Omental fat pad (tissue), 4 donors: Measurements from ENCODE around the gene TSPAN15. TPM values are rescaled to one million over a fixed set of nuclear protein-coding genes. Genes with fewer than 3 reads are reported as not detected.
"Not testable (repeated sequence)": the region's sequence is repeated elsewhere in the genome, so short reads cannot be mapped to it uniquely, and the experiment has no call there.

ENCODE experiments used
- ATAC-seq: fragments of 150-250 bp; one replicate; pipeline ENCODE4 v1.9.1; 2016; ENCODE audit warnings: mild to moderate bottlenecking, moderate library complexity; ENCODE audit not compliant: low FRiP score
- DNase-seq: peaks from one replicate; pipeline ENCODE4 v3.0.0-alpha.2; 2019; ENCODE audit warnings: low spot score
- total RNA-seq, 4 donors: library from RNA; depleted of rRNA; stranded (reverse); fragments of >200 nt; gene quantifications; one replicate each; pipeline ENCODE4 v1.1.0, GENCODE V29; 2016
- TF ChIP-seq, protein P1 (sequence below), 3 donors: fragments of 450-650 bp; IDR thresholded peaks; one replicate each; pipeline ENCODE4 v1.5.1; 2016 to 2017; ENCODE audit warnings: antibody characterized with exemption in 3 of 3, mild to moderate bottlenecking in 3 of 3, moderate library complexity in 2 of 3

The TSPAN15 gene
- total RNA-seq, 4 donors from 2014 or later = 45.6 to 141 (median 72.5) TPM

DNA sequence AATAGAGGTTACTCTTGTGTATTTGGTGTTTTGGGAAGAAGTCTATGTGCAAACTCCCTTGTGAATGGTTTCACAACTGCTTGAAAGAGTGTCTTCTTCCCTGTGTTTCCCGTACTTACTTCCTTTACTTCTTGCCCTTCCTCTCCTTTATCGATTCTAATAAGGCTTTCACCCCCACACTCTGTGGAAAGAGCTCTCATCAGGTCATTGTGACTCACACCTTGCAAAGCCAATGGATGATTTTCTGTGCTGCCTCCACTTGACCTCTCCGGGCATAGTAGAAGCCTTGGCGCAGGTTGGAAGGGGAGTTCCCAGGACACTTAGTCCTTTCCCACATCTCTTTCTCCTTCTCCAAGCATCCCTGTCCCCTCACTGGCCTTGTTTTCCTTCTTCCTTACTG lies 6.2 kb upstream of the TSPAN15 start:
- DNase-seq = no peak
- no peak for ATAC-seq
- TF ChIP-seq, protein P1, sequence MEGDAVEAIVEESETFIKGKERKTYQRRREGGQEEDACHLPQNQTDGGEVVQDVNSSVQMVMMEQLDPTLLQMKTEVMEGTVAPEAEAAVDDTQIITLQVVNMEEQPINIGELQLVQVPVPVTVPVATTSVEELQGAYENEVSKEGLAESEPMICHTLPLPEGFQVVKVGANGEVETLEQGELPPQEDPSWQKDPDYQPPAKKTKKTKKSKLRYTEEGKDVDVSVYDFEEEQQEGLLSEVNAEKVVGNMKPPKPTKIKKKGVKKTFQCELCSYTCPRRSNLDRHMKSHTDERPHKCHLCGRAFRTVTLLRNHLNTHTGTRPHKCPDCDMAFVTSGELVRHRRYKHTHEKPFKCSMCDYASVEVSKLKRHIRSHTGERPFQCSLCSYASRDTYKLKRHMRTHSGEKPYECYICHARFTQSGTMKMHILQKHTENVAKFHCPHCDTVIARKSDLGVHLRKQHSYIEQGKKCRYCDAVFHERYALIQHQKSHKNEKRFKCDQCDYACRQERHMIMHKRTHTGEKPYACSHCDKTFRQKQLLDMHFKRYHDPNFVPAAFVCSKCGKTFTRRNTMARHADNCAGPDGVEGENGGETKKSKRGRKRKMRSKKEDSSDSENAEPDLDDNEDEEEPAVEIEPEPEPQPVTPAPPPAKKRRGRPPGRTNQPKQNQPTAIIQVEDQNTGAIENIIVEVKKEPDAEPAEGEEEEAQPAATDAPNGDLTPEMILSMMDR (IDR thresholded peaks at IDR 0.05) = no peak

DNA sequence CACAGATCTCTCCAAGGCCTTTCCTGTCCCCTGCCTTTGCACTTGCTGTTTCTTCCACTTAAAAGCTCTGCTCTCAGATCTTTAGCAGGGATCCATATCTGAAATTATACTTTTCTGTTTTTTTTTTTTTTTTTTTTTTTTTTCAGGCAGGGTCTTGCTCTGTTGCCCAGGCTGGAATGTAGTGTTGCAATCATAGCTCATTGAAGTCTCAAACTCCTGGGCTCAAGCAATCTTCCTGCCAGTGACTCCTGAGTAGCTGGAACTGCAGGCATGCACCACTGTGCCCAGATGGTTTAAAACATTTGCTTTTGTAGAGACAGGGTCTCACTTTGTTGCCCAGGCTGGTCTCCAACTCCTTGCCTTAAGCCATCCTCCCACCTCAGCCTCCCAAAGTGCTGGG lies 5.0 kb upstream of the TSPAN15 start:
- TF ChIP-seq, protein P1 (IDR thresholded peaks at IDR 0.05) = no peak
- ATAC-seq = no peak
- no peak for DNase-seq

DNA sequence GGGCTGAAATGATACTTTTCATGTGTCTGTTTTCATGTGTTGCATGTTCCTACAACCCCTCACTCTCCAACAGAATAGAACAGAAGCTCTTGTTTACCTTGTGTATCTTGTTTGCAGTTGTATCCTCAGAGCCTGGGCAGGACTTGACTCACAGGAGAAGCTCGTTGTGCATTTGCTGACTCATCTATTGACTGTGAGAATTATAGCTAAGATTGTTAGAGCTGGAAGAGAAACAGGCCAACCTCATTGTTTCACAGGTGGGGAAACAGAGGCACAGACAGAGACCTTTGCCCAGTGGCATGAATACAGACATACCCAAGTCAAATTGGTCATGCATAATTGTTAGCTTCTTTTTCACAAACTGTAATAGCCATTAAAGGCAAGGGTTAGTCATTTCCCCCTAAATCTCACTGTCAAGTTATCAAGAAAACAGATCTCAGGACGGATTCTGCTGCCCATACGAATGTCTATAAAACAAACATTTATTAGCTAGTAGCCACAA lies 4.6 kb upstream of the TSPAN15 start:
- DNase-seq = no peak
- TF ChIP-seq, protein P1 (IDR thresholded peaks at IDR 0.05) = no peak
- no peak for ATAC-seq

DNA sequence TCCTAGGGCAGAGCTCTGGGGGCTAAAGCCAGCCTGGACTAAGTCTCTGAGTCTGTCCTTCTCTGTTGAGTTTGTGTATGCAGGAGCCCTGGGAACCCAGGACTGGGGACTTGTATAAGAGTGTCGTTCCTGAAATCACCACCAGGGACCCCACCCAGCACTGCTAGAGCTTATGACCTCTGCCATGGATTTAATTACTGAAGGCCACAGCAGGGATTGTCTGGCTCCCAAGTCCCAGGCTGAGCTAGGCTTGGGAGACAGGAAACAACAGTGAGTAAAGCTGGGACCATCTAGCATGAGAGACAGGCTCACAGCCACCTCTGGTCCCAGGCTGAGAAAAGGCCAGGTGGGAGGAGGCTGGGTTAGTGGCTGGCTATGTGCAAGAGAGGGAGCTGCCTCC lies 1.4 kb upstream of the TSPAN15 start:
- DNase-seq (no peak), ATAC-seq (no peak)
- TF ChIP-seq, protein P1 (IDR thresholded peaks at IDR 0.05) = no peak

DNA sequence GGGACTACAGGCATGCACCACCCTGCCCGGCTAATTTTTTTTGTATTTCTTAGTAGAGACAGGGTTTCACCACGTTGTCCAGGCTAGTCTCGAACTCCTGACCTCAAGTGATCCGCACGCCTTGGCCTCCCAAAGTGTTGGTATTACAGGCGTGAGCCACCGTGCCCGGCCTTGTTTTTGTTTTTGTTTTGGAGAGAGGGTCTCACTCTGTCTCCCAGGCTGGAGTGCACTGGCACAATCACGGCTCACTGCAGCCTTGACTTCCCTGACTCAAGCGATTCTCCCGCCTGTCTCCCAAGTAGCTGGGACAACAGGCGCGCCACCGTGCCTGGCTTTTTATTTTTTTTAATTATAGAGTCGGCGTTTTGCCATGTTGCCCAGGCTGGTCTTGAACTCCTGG lies 870 bp upstream of the TSPAN15 start:
- ATAC-seq, DNase-seq: not testable (repeated sequence)

DNA sequence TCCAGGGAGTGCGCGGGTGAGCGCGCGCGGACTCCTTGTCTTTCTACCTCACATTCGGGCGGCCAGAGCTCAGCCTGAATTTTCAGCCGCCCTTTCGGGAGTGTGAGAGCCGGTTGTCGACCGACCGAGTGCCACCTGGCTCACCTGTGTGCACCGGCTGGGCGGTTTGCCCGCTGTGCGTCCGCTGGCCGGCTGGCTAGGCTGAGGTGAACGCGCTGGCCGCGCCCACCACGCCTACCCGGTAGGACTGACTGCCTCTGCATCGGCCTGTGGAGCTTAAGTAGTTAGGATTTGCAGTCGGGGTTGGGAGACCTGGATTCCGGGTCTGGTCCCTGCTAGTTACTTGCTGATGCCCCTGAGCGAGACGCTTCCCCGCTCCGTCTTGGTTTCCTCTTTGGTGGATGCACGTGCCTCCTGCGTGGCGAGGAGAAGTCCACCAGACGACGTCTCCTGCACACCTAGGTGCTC lies 553 bp downstream of the TSPAN15 start:
- peak; percentile 16 for ATAC-seq
- TF ChIP-seq, protein P1 (IDR thresholded peaks at IDR 0.05) = no peak
- DNase-seq = no peak

DNA sequence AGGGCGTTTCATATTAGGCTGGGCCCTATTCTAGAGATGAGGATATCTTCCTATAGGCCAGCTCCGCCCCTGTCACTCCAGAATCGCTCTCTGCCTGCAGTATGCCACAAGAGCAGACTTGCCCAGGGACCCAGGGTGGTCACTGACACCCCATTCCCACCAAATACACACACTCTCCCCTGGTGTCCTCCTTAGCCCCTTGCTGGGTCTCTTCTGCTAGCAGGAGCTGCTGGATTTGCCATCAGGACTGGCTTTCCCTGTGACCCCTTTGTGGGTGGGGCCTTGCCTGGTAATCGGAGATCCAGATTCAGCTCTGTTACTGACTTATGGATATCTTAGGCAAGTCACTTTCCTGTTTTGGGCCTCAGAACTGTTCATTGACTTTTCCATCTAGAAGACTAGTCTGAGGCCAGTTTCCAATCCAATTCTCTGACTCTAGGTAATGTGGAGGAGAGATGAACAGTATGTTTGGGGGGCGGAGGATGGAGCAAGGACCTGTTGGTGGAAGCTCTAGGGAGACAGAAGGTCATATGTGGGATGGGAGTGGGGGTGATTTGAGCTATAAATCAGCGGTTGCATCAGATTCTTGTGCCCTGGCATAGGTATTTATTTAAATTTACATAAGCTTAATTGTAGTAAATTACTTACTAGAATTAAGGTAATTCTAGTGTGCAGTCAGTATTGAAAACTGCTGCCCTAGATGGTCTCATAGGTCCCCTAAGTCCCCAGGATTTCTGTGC lies 1.6 kb downstream of the TSPAN15 start:
- TF ChIP-seq, protein P1 (IDR thresholded peaks at IDR 0.05) = no peak
- DNase-seq = no peak
- ATAC-seq = no peak
